ENCODE measurements around the gene CIT.
"Not testable (repeated sequence)": the region's sequence is repeated elsewhere in the genome, so short reads cannot be mapped to it uniquely, and the experiment has no call there.

The CIT gene

GRCh38 chr12:119876761-119877638 lies at the start of gene CIT:
CIT (minus strand) TSS chr12:119877320; CDS start chr12:119876168, 1,152 bp downstream.
- DNase-seq (ENCODE audit: low read depth in 2 of 2), result peak; percentile 86 to 90

GRCh38 chr12:119925269-119925668 lies 48.1 kb upstream of the CIT start:
- no peak for DNase-seq (ENCODE audit: low read depth in 2 of 2)

- DNase-seq (ENCODE audit: low read depth in 2 of 2), result no peak
Observed at GRCh38 chr12:119920064-119920463, 42.9 kb upstream of the CIT start.

- DNase-seq (ENCODE audit: low read depth in 2 of 2), result no peak
Observed at GRCh38 chr12:119915894-119916510, 38.9 kb upstream of the CIT start.

- no peak for DNase-seq (ENCODE audit: low read depth in 2 of 2)
Observed at GRCh38 chr12:119914666-119915065, 37.5 kb upstream of the CIT start.

- DNase-seq (ENCODE audit: low read depth in 2 of 2), result no peak
Observed at GRCh38 chr12:119913536-119914330, 36.6 kb upstream of the CIT start.

GRCh38 chr12:119911182-119911581 lies 34.1 kb upstream of the CIT start:
- DNase-seq (ENCODE audit: low read depth in 2 of 2), result peak; percentile 8 to 20

GRCh38 chr12:119910586-119910985 lies 33.5 kb upstream of the CIT start:
- no peak for DNase-seq (ENCODE audit: low read depth in 2 of 2)

- DNase-seq (ENCODE audit: low read depth in 2 of 2), result peak; percentile 17 to 20
Observed at GRCh38 chr12:119902084-119902509, 25.0 kb upstream of the CIT start.

- no peak for DNase-seq (ENCODE audit: low read depth in 2 of 2)
Observed at GRCh38 chr12:119901670-119902069, 24.6 kb upstream of the CIT start.

GRCh38 chr12:119894916-119895315 lies 17.8 kb upstream of the CIT start:
- no peak for DNase-seq (ENCODE audit: low read depth in 2 of 2)

GRCh38 chr12:119892611-119893010 lies 15.5 kb upstream of the CIT start:
- not testable (repeated sequence) for DNase-seq (ENCODE audit: low read depth in 2 of 2)

- no peak for DNase-seq (ENCODE audit: low read depth in 2 of 2)
Observed at GRCh38 chr12:119885549-119885948, 8.4 kb upstream of the CIT start.

GRCh38 chr12:119883791-119884190 lies 6.7 kb upstream of the CIT start:
- DNase-seq (ENCODE audit: low read depth in 2 of 2), result not testable (repeated sequence)

- DNase-seq (ENCODE audit: low read depth in 2 of 2), result no peak
Observed at GRCh38 chr12:119883237-119883636, 6.1 kb upstream of the CIT start.

GRCh38 chr12:119877639-119877948 lies 474 bp upstream of the CIT start:
- DNase-seq (ENCODE audit: low read depth in 2 of 2), result no peak

- no peak for DNase-seq (ENCODE audit: low read depth in 2 of 2)
Observed at GRCh38 chr12:119870457-119870856, 6.7 kb downstream of the CIT start.

GRCh38 chr12:119869720-119870119 lies 7.4 kb downstream of the CIT start:
- DNase-seq (ENCODE audit: low read depth in 2 of 2), result peak; percentile 62 to 63

- no peak for DNase-seq (ENCODE audit: low read depth in 2 of 2)
Observed at GRCh38 chr12:119868992-119869391, 8.1 kb downstream of the CIT start.

GRCh38 chr12:119864591-119864990 lies 12.5 kb downstream of the CIT start:
- DNase-seq (ENCODE audit: low read depth in 2 of 2), result no peak

GRCh38 chr12:119859241-119859640 lies 17.9 kb downstream of the CIT start:
- no peak for DNase-seq (ENCODE audit: low read depth in 2 of 2)

GRCh38 chr12:119857041-119857591 lies 20.0 kb downstream of the CIT start:
- peak; percentile 57 to 64 for DNase-seq (ENCODE audit: low read depth in 2 of 2)
